ENCODE measurements around the gene NUCKS1.

Gene NUCKS1

GRCh38 chr1:205770618-205771017, 20.6 kb upstream of the NUCKS1 start:
- no peak for DNase-seq (ENCODE audit: low read depth)

DNA sequence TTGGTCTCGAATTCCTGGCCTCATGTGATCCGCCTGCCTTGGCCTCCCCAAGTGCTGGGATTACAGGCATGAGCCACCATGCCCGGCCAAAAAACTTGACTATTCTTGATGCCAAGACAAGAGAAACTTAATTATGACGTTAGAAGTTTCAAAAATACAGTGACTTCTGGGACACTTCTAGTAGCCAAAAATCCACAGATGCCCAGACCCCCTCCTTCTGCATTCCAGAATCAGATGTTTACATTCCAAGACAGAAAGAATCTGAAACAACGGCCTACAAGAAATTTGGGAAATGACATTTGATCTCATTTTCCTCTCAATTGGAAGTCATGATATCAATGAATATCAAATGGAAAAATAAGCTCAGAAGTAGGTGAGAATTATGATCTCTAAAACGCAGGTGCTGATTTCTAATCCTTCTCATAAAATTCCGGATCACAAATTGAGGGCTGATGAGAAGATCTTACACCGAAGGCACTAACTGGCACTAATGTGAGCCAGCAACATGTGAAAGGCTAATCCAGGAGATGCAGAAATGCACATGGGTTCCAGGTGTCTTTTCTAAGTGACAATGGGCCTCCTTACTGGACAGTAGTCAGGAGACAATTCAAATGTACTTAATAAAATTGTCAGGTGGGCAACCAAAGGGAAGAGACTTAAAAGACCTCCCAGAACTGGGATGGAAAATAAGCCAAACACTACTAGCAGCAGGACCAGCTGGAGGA, 19.8 kb upstream of the NUCKS1 start:
- DNase-seq (ENCODE audit: low read depth): no peak

DNA sequence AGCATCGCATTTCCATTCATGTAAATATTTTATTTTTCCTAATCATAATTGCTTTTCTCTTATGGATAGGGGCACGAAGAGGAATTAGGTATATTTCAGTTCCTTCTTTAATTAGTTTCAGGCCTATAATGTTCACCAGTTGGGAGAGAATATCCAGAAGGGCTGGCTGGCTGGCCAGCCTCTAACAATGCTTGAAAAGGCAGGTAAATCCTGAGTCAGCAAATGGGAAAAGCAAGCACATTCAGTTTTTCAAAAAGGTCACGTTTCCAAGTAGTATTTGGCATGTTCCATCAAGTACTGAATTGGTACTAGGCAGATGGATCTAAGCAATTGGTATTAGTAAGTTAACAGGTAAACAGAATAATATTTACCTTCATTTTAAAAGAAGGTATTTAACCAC, 17.3 kb upstream of the NUCKS1 start:
- no peak for DNase-seq (ENCODE audit: low read depth)

DNA sequence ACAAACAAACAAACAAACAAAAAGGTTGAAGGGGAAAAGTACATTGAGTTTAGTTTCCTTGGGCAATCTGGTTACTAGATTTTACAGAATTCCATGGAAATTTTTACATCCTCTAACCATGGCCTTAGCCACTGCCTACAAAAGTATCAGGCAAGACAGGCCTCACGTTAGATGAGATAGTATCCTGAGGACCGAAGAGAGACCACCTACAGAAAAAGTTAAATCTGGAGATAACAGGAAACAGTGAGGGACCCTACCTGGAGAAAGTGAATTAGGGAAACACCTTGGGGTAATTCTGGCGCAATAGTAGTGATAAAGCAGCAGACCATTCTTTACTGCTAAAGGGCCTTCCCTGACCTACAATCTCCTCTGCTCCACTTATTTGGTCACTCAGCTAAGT, 16.6 kb upstream of the NUCKS1 start:
- no peak for DNase-seq (ENCODE audit: low read depth)

DNA sequence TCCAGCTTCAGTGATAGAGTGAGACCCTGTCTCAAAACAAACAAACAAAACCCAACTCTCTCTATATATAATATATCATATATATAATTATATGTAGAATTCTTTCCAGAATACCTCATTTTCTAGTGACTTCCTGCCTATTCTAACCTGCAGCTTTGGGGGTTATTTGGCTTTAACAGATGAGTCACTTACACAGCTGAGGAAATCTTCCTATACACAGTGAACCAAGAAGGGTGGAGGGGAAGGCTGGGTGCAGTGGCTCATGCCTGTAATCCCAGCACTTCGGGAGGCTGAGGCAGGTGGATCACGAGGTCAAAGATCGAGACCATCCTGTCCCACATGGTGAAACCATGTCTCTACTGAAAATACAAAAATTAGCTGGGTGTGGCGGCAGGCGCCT, 16.1 kb upstream of the NUCKS1 start:
- DNase-seq (ENCODE audit: low read depth): no peak

- DNase-seq (ENCODE audit: low read depth): no peak
Observed at GRCh38 chr1:205764578-205764977, 14.6 kb upstream of the NUCKS1 start.

DNA sequence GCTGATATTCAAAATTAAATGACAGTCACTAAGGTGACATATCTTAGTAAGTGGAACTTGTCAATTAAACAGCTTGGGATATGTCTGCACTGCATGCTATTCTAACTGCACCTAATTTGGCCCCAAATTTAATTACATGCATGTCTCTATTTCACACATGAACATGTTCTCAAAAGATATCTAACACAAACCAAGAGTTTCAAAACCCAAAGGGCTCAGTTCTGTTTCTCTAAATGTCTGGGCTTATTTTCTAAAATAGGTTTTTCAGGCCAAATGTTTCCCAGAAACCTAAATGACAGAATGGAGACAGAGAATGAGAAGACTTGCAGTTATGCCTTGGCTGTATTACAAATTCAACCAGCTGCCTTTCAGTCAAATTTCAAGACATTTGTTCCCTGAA, 14.0 kb upstream of the NUCKS1 start:
- no peak for DNase-seq (ENCODE audit: low read depth)

GRCh38 chr1:205760606-205761005, 10.6 kb upstream of the NUCKS1 start:
- DNase-seq (ENCODE audit: low read depth): no peak

DNA sequence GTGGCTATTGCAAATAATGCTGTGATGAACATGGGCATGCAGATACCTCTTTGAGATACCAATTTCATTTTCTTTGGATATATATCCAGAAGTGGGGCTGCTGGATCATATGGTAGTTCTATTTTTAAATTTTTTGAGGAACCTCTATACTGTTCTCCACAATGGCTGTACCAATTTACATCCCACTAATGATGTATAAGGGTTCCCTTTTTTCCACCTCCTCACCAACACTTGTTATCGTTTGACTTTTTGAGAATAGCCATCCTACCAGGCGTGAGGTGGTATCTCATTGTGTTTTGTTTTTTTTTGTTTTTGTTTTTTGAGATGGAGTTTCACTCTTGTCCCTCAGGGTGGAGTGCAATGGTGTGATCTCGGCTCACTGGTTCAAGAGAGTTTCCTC, 6.6 kb upstream of the NUCKS1 start:
- no peak for DNase-seq (ENCODE audit: low read depth)

GRCh38 chr1:205754857-205755256, 4.9 kb upstream of the NUCKS1 start:
- DNase-seq (ENCODE audit: low read depth): no peak

GRCh38 chr1:205751036-205751651, 1.2 kb upstream of the NUCKS1 start:
- no peak for DNase-seq (ENCODE audit: low read depth)

- DNase-seq (ENCODE audit: low read depth): peak; percentile 64
Observed at GRCh38 chr1:205749234-205750137, 496 bp downstream of the NUCKS1 start.

GRCh38 chr1:205748403-205749233, 1.4 kb downstream of the NUCKS1 start:
- DNase-seq (ENCODE audit: low read depth): peak; percentile 64

GRCh38 chr1:205746757-205747412, 3.1 kb downstream of the NUCKS1 start:
- DNase-seq (ENCODE audit: low read depth): no peak

DNA sequence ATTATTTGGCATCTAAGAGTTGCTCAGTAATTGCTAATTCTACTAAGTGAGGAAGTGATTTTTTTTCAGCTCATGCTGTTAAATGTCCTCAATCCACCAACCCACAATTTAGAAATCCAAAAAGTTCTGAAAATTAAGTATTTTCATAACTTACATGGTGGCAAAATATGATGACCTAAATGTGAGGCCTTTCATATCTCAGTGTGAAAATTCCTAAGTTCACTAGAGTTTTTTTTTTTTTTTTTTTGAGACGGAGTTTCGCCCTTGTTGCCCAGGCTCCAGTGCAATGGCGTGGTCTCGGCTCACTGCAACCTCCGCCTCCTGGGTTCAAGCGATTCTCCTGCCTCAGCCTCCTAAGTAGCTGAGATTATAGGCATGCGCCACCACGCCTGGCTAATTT, 5.6 kb downstream of the NUCKS1 start:
- DNase-seq (ENCODE audit: low read depth): no peak

DNA sequence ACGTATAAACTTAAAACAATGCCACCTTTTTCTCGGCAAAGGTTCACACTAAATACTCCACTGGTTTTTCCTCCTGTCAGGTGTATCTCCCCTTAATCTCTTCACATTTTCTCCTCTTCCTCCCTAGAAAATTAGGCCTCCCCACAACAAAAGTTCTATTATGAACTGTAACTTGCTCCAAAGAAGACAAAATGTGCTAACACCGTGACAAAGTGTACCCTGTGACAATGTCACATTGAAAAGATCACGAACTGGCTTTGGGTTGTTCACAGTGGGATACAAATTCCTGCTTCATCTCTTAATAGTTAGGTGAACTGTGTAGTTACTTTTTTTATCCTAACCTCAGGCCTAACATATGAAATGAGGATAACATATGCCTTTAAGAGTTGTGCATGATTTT, 6.0 kb downstream of the NUCKS1 start:
- no peak for DNase-seq (ENCODE audit: low read depth)

DNA sequence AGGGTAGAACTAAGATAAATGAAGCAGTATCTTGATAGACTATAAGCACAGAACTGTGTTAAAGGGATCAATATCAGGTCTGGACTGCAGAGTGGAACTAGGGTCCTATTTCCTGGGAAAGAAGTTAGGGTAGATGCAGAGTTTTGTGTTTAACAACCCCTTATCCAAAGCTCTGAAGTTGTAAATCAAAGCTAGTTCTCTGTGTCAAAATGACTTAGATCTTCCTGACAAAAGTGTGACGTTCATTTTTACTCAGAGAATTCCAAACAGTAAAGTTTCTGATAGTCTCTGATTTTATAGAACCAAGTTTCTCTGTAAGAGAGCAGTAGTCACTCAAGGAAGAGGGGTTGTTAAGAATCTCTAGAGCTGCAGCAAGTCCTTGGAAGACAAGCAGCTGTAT, 8.3 kb downstream of the NUCKS1 start:
- DNase-seq (ENCODE audit: low read depth): no peak

GRCh38 chr1:205739348-205740160, 10.4 kb downstream of the NUCKS1 start:
- no peak for DNase-seq (ENCODE audit: low read depth)

- no peak for DNase-seq (ENCODE audit: low read depth)
Observed at GRCh38 chr1:205735218-205735617, 14.8 kb downstream of the NUCKS1 start.

- DNase-seq (ENCODE audit: low read depth): no peak
Observed at GRCh38 chr1:205733438-205734175, 16.4 kb downstream of the NUCKS1 start.
